ENCODE measurements around the gene ZC3H6. TPM values are rescaled to one million over a fixed set of nuclear protein-coding genes. Genes with fewer than 3 reads are reported as not detected.

ZC3H6 gene
- total and polyA plus RNA-seq, 2 of the 4 experiments (the other 2 are of a cell fraction), result 0.55 to 2.0 TPM

- H3K9ac ChIP-seq (ENCODE audit: low read depth, low read length), result no peak overlapping the region
- no peak overlapping the region for H3K27ac ChIP-seq (ENCODE audit: insufficient read depth, low read length)
- no peak overlapping the region for H2BK5ac ChIP-seq (ENCODE audit: low read depth, low read length, poor library complexity, severe bottlenecking)
- H3K9me1 ChIP-seq (ENCODE audit: insufficient read depth, low read length), result no peaks in the 10 kb centered on the region
- no peaks in the 10 kb centered on the region for H3K36me3 ChIP-seq (ENCODE audit: control insufficient read depth, insufficient read depth, low read length)
- H3K27me3 ChIP-seq (ENCODE audit: control insufficient read depth, insufficient read depth, low read length), result peaks cover 2% of the 10 kb centered on the region; the same call in 1 of the 2 replicates
- H4K20me1 ChIP-seq (ENCODE audit: insufficient read depth, low read length), result no peaks in the 10 kb centered on the region
- no peak overlapping the region for H3K4me2 ChIP-seq (ENCODE audit: low read depth, low read length)
- no CpG with 5 or more reads among the region's 2 CpGs for WGBS, 2 experiments (ENCODE audit: extremely low coverage in 2 of 2, insufficient read length in 1 of 2)
- no peak overlapping the region for H3K23ac ChIP-seq (ENCODE audit: low read depth, low read length)
- intact Hi-C loops (cut with micrococcal nuclease) (loop anchor here (5.0 kb wide), 1 partner anchor 63 kb away; the partner anchor contains the start of gene ZC3H6), dilution Hi-C loops (cut with HindIII; ENCODE audit: low sequenced_read_pairs, unreplicated experiment) (no loop called here), in situ Hi-C loops (cut with MboI; ENCODE audit: low sequenced_read_pairs) (no loop called here)
- no peak for DNase-seq
- no peak overlapping the region for H2AK9ac ChIP-seq (replicated peaks; ENCODE audit: low read depth, low read length, poor library complexity)
- no peak for ATAC-seq (ENCODE audit: low read depth)
- no peak overlapping the region for H3K56ac ChIP-seq (ENCODE audit: extremely low read depth, insufficient read depth, low read length)
- no peak overlapping the region for H2AFZ ChIP-seq (replicated peaks; ENCODE audit: low read length, poor library complexity)
- CTCF ChIA-PET, result no interaction called here
- H3K4ac ChIP-seq (ENCODE audit: low read depth, low read length), result no peak overlapping the region
- H4K5ac ChIP-seq (ENCODE audit: low read depth, low read length), result no peak overlapping the region
- H3K14ac ChIP-seq (replicated peaks; ENCODE audit: low read depth, low read length), result no peak overlapping the region
- H3K9me3 ChIP-seq (ENCODE audit: control insufficient read depth, insufficient read depth, low read length), result no peaks in the 10 kb centered on the region
- H3K4me3 ChIP-seq (ENCODE audit: insufficient read depth, low read depth, low read length), result no peak overlapping the region
- BruUV-seq (replicated peaks), result no TSS peak
- no peaks in the 10 kb centered on the region for H3K4me1 ChIP-seq (ENCODE audit: control insufficient read depth, insufficient read depth, low read length)
- H4K91ac ChIP-seq (ENCODE audit: insufficient read depth, low read depth, low read length), result no peak overlapping the region
- H2BK20ac ChIP-seq (ENCODE audit: low read depth, low read length), result no peak overlapping the region
- TF ChIP-seq RCOR1 (IDR thresholded peaks at IDR 0.05; ENCODE audit: insufficient replicate concordance, low read length), result no peak
- TF ChIP-seq, protein P1, sequence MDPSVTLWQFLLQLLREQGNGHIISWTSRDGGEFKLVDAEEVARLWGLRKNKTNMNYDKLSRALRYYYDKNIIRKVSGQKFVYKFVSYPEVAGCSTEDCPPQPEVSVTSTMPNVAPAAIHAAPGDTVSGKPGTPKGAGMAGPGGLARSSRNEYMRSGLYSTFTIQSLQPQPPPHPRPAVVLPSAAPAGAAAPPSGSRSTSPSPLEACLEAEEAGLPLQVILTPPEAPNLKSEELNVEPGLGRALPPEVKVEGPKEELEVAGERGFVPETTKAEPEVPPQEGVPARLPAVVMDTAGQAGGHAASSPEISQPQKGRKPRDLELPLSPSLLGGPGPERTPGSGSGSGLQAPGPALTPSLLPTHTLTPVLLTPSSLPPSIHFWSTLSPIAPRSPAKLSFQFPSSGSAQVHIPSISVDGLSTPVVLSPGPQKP (IDR thresholded peaks at IDR 0.05; ENCODE audit: borderline replicate concordance, low read depth, low read length), result no peak
- TF ChIP-seq CHD1 (IDR thresholded peaks at IDR 0.05; ENCODE audit: low read depth, low read length), result no peak
- TF ChIP-seq BHLHE40 (IDR thresholded peaks at IDR 0.05; ENCODE audit: low read depth, low read length), result no peak
- H2BK120ac ChIP-seq (ENCODE audit: low read depth, low read length), result no peak overlapping the region
- H3K79me1 ChIP-seq (ENCODE audit: low read depth in 1 of 2, low read length in 2 of 2), result no peaks in the 10 kb centered on the region
- H2BK15ac ChIP-seq (ENCODE audit: low read depth, low read length), result no peak overlapping the region
- POLR2A ChIA-PET (ENCODE audit: unreplicated experiment), result no interaction called here
- no peak overlapping the region for H2AK5ac ChIP-seq (ENCODE audit: low read depth, low read length)
- H4K8ac ChIP-seq (ENCODE audit: low read depth in 2 of 2, low read length in 2 of 2), result no peak overlapping the region
- no peak overlapping the region for H3K18ac ChIP-seq (ENCODE audit: low read depth, low read length)
These were observed 64.6 kb downstream of the ZC3H6 start for GRCh38 chr2:112339986-112340385.

Data from IMR-90 (cell line).